ENCODE data around the gene MFRP.

- TF ChIP-seq, protein P1, sequence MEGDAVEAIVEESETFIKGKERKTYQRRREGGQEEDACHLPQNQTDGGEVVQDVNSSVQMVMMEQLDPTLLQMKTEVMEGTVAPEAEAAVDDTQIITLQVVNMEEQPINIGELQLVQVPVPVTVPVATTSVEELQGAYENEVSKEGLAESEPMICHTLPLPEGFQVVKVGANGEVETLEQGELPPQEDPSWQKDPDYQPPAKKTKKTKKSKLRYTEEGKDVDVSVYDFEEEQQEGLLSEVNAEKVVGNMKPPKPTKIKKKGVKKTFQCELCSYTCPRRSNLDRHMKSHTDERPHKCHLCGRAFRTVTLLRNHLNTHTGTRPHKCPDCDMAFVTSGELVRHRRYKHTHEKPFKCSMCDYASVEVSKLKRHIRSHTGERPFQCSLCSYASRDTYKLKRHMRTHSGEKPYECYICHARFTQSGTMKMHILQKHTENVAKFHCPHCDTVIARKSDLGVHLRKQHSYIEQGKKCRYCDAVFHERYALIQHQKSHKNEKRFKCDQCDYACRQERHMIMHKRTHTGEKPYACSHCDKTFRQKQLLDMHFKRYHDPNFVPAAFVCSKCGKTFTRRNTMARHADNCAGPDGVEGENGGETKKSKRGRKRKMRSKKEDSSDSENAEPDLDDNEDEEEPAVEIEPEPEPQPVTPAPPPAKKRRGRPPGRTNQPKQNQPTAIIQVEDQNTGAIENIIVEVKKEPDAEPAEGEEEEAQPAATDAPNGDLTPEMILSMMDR (IDR thresholded peaks at IDR 0.05) = no peak
- TF ChIP-seq POLR2A (IDR thresholded peaks at IDR 0.05) = no peak
These were observed 26.2 kb downstream of the MFRP start for GRCh38 chr11:119320240-119320775.

Measured in thyroid gland (tissue), 4 donors.